ENCODE data around the gene KRT81. TPM values are rescaled to one million over a fixed set of nuclear protein-coding genes. Genes with fewer than 3 reads are reported as not detected.
"Not testable (repeated sequence)": the region's sequence is repeated elsewhere in the genome, so short reads cannot be mapped to it uniquely, and the experiment has no call there.

KRT81 gene
- total RNA-seq, 1 donor from 2014 or later, result not detected

DNA sequence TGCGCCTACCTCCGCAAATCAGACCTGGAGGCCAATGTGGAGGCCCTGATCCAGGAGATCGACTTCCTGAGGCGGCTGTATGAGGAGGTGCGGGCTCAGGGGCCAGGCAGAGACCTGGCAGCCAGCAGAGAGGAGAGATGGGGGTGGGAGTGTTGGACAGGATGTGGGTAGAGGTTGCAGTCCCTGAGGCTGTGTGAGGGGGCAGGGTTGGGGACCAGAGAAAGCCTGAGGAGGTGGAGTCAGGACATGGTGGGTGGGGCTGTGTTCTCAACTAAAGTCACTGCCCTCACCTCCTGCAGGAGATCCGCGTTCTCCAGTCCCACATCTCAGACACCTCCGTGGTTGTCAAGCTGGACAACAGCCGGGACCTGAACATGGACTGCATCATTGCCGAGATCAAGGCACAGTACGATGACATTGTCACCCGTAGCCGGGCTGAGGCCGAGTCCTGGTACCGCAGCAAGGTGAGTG, 13.6 kb upstream of the KRT81 start:
- DNase-seq; intact Hi-C loops (cut with DNase I); ATAC-seq (ENCODE audit: poor library complexity): not testable (repeated sequence)

- ATAC-seq (ENCODE audit: poor library complexity); DNase-seq: not testable (repeated sequence)
Observed at GRCh38 chr12:52302242-52302914, 11.0 kb upstream of the KRT81 start.

GRCh38 chr12:52301721-52302120, 10.4 kb upstream of the KRT81 start:
- DNase-seq; ATAC-seq (ENCODE audit: poor library complexity); intact Hi-C loops (cut with DNase I): not testable (repeated sequence)

More at GRCh38 chr12:52302242-52302914, 11.0 kb upstream of the KRT81 start:
- intact Hi-C loops (cut with DNase I), result not testable (repeated sequence)

DNA sequence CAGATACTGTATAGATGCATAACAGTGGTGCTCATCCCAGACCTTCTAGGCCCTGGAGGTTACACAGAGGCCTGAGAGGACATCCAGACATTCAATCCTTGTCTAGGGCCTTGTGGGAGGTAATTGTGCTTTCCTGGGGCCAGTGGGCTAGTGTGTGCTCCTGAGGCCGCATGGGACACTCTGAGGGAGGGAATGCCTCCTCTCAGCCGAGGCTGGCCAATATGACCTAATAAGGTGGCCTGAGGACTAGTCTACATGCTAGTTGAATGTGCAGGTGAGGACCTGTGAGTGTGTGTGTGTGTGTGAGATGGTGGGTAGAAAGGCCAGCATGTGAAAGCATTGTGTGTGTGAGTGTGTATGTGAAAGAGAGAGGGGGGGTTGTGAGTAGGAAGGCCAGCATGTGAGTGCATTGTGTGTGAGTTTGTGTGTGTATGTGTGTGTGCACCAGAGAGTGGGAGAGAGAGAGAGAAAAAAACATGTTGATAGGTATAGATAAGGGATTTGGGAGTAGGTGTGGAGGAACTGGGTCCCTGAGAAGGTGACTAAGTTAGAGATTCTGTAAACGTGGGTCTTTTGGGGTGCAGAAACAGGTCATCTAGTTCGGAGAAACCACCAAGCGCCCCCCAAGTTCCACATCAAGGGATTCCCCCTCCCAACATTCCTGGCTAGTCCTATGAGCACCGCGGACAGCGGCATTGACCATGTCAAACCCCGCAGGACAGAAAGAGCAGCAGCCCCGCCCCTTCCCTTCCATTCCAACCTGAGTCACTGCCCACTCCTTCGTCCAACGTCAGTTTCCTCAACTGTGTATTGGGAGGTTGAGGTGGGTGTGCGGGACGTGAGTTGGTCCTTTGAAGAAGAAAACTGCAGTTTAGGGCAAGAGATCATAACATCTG, 9.7 kb upstream of the KRT81 start:
- DNase-seq (no peak), ATAC-seq (ENCODE audit: poor library complexity) (no peak)
- intact Hi-C loops (cut with DNase I), result no loop called here

DNA sequence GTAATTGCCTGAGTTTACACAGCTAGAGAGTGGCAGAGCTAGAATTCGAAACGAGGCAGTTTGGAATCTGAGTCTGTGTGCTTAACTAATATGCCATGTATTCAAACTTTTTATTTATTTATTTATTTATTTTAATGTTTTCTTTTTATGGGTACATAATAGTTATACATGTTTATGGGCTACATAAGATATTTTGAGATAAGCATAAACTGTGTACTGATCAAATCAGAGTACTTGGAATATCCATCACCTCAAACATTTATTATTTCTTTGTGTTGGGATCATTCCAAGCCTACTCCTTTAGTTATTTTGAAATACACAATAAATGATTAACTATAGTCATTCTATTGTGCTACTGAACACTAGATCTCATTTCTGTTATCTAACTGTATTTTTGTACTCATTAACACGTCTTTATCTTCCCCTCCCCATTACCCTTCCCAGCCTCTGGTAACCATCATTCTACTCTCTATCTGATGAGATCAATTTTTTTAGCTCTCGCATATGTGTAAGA, 7.4 kb upstream of the KRT81 start:
- intact Hi-C loops (cut with DNase I), result no loop called here
- ATAC-seq (ENCODE audit: poor library complexity) (no peak), DNase-seq (no peak)

DNA sequence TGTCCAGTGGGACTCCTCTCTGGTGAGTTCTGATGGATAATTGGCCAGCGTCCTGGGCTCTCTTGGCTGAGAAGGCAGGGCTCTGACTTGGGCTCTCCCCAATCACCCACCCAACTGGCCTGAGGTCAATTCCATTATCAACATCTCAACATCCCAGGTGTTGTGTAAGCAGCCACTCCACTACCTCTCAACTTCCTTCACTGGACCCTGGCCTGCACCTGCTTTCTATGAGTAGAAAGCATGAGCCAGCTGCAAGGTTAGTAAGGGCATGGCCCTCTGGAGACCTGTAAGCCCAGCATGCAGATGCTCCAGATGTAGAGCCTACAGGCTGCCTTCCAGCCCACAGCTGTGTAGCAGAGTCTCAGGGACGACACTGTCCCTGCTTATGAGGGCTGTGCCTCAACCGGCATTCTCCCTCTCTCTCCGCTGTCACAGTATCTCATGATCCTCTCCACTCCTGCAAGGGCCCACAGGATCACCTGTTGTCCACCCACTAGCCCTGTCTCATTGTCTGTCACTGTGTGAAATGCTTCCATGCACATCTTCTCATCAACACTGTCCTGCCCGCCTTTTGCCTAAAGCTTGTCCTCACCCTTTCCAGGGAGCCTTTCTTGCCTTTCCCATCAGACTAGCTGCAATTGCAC, 5.4 kb upstream of the KRT81 start:
- intact Hi-C loops (cut with DNase I), result no loop called here
- no peak for ATAC-seq (ENCODE audit: poor library complexity)
- no peak for DNase-seq

GRCh38 chr12:52295663-52296062, 4.3 kb upstream of the KRT81 start:
- DNase-seq (no peak), ATAC-seq (ENCODE audit: poor library complexity) (no peak)
- intact Hi-C loops (cut with DNase I), result no loop called here

GRCh38 chr12:52294803-52295202, 3.5 kb upstream of the KRT81 start:
- ATAC-seq (ENCODE audit: poor library complexity), result no peak
- intact Hi-C loops (cut with DNase I), result no loop called here
- DNase-seq, result no peak

DNA sequence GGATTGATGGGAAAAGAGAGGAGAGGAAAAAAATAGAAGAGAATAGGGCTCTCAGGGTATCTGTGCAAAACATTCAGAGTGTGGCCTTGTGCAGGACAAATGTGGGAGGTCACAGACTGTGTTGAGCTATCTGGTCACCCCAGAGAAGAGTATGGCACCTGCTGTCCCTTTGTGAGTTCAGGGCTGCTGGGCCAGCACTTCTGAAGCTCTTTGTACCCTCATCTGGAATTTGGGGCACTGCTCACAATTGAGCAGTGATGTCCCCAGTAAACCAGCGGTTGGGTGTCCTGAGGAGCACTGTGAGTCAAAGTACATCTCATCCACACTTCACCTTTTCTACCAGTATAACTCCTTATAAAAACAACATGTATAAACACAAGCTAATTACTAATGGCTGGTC, 2.6 kb upstream of the KRT81 start:
- DNase-seq (no peak), ATAC-seq (ENCODE audit: poor library complexity) (no peak)
- intact Hi-C loops (cut with DNase I), result no loop called here

DNA sequence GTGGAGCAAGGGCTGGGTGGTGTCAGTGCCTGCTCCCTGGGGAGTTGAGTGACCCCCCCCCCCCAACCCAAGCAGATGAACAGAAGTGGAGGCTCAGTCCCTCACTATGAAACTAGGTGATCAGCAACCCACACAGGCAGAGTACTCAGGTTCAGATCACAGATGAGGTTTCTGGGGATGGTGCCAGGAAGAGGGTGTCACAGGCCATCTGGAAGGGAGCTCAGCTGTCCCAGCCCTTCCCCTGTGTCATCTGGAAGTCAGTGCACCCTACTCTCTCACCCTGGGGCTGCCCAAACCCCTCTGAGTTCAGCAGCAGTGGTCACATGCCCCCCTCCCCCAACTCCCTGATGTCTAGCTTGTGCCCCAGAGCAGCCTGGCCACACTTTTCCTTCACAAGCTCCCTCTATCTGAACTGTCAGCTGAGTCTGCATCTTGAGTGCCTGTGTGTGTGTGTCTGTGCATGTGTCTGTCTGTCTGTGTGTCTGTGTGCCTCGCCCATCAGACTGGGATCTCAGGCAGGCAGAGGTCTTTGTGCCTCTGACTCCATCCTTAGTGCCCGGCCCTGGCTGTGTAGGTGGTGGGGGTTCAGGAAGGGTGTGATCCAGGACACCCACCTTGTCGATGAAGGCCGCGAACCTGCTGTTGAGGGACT, 725 bp downstream of the KRT81 start:
- ATAC-seq (ENCODE audit: poor library complexity); intact Hi-C loops (cut with DNase I); DNase-seq: not testable (repeated sequence)

- DNase-seq; intact Hi-C loops (cut with DNase I); ATAC-seq (ENCODE audit: poor library complexity): not testable (repeated sequence)
Observed at GRCh38 chr12:52287816-52288805, 3.2 kb downstream of the KRT81 start.

DNA sequence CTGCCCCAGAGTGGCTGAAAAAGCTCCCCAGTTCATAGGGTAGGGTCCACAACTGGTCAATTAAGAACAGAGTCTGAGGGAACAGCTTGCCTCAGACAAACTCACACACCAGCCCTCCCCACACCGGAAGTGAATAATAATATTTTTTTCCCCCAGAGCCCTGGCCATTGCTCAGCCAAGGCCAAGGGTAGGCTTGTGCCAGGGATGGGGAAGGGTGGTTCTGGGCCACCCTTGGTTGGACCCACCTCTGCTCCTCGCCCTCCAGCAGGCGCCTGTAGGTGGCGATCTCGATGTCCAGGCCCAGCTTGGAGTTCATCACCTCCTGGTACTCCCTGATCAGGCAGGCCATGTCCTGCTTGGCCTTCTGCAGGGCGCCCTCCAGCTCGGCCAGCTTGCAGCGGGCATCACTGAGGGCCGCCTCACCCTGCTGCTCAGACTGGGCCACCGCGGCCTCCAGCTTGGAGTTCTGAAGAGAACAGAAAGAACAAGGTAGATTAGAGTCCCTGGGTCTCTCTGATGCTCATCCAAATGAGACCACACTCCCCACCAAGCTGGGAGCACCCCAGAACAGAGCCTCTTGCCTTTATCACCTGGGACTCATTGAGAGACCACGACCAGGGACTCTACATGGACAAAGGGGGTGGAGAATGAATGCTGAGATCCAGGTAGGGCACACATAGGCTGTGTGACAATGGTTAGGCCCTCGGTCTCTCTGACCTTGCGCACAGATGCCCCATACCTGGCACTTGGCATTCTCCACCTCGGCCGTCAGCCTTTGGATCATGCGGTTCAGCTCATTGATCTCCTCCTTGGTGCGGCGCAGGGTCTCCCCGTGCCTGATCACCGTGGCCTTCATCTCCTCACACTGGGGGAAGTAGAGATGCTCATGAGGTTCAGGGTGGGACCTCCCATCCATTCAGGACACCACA, 4.2 kb downstream of the KRT81 start:
- intact Hi-C loops (cut with DNase I); DNase-seq; ATAC-seq (ENCODE audit: poor library complexity): not testable (repeated sequence)

DNA sequence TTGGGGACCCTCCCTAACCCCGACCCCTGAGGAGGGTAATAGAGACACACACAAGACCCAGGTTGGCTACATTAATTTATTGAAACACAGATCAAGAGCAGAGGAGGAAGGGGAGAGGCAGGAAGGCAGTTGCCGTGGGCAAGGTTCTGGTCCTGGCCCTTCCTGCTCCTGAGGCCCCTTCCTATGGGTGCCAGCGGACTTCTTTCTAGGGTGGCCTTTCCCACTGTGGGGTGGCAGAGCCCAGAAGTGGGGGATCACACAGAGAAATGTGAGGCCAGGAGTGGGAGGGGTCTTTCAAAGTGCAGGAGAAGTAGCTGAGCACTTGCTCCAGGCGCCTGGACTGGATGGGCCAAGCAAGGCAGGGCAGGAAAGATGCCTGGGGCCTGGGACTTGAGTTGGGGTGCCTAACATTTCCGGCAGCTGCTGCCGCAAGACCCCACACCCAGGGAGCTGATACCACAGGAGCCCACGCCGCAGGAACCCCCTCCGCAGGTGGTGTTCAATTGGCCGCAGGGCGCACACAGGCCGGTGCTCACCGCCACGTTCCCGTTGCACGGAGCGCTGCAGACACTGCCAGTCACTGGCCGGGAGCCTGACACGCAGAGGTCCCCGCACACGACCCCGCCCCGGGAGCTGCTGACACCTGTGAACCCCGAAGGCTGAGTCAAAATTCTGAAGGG, 5.3 kb downstream of the KRT81 start:
- intact Hi-C loops (cut with DNase I), result no loop called here
- DNase-seq (no peak), ATAC-seq (ENCODE audit: poor library complexity) (no peak)

DNA sequence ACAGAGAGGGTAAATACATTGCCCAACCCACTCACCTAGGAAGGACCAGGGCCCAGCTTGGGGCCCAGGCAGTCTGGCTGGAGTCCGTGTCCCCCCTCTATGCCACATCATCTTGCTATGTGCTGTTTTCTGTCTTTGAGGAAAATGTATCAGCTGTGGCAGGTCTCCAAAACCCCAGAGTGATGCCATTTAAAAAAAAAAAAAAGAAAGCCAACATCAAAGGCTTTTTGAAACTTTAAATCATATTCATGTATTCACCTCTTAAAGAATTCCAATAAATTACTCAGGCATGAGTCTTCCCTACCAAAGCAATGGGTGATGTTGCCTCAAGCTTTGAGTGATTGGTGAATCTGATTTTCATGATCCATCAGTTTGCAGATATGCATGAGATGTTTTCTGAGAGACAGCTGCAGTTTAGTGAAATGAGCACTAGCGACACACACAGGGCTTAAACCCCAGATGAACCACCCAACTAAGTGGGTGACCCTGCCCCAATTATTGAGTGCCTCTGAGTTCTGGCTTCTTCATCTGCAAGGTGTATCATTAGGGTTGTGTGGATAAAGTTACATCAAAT, 6.1 kb downstream of the KRT81 start:
- DNase-seq (no peak), ATAC-seq (ENCODE audit: poor library complexity) (no peak)
- intact Hi-C loops (cut with DNase I), result no loop called here

DNA sequence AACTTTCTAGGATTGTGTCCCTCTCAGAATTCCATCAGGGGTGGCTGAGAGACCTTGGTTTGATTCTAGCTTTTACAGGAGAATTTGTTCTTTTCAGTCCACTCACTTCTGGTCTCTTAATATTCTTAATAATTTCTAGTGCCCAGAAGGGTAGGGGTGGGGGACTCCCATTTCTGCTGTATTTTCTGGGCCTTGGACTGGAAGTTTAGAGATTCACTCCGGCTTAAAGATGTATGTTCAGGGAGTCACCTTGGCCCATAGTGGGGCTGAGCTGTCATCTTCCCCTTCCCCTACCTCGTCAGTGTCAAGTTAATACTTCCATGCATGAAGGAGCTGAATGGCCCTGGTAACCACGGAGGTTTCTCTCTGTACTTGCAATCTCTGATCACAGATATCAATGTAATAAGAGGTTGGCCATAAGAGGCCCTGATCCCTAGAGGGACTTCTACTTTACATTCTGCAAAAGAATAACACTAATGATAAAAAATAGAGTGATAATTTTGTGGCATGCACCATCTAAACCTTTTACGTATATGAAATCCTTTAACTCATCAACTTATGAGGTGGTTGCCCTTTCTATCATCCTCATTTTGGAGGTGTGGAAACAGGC, 6.7 kb downstream of the KRT81 start:
- intact Hi-C loops (cut with DNase I), result no loop called here

More for the DNA sequence above, 6.7 kb downstream of the KRT81 start:
- DNase-seq (no peak), ATAC-seq (ENCODE audit: poor library complexity) (no peak)
